Gastroesophageal sphincter (tissue), 3 donors: ENCODE measurements around the gene SF1.

Source experiments
- EP300 ChIP-seq: sonication (generic); formaldehyde crosslinking; IDR thresholded peaks from one replicate; pipeline ENCODE4 v1.6.1; 2017; ENCODE audit warnings: antibody characterized with exemption, mild to moderate bottlenecking
- POLR2A ChIP-seq, 2 donors: fragments of 450-650 bp; IDR thresholded peaks; one replicate each; pipeline ENCODE4 v1.6.1; 2017; ENCODE audit warnings: antibody characterized with exemption in 2 of 2, mild to moderate bottlenecking in 2 of 2, moderate library complexity in 1 of 2
- POLR2AphosphoS5 ChIP-seq: sonication (generic); formaldehyde crosslinking; IDR thresholded peaks from one replicate; pipeline ENCODE4 v1.6.1; 2017; ENCODE audit warnings: antibody characterized with exemption
- TF ChIP-seq, protein P1 (sequence below), 4 experiments: fragments of 200-600 bp in 2 of 4; fragments of 450-650 bp in 2 of 4; sonication (generic) in 1 of 4; IDR thresholded peaks; one replicate each; pipeline ENCODE4 v1.5.1; 2017 to 2019; ENCODE audit warnings: antibody characterized with exemption in 4 of 4, mild to moderate bottlenecking in 2 of 4, moderate library complexity in 2 of 4

DNA sequence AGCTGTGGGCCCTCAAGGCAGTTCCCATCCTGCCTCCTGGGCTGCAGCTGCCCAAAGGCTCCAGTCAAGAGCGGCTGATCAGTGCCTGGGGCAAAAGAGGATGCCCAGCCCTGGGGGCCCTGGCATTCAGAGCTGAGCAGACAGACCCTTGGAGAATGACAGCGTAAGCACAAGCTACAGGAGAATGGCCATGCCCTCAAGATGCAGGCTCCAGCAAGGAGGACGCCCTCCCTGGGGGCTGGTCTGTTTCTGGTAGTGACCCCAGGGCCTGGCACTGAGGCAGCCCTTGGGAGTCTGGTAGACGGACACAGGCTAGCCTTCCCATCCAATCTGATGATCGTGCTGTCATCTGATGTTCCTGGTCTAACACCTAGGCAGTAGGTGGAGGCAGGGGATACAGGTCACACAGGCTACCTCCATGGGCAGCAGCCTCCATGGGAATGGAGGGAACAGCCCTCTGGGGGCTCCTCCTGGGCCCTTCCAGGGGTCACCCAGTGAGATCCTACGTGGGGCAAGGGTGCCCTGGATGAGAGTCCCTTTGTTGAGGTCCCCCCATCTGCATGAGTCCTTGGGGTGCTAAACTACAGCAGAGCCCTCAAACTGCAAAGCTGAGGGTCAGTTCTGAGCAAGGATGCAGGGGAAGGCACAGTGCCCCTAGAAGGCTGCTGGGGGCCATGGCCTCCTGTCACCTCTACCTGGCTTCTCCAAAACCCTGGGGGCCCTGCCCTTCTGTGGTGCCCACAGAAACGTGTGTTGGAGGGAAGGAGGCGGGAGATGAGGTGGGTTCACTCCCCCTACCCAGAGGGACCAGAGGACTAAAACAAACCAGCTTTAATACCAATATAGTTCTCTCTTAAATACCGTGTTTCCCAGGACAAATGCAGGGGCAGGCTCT lies 10.2 kb upstream of the SF1 start:
- TF ChIP-seq POLR2A (IDR thresholded peaks at IDR 0.05), result no peak
- TF ChIP-seq, protein P1, sequence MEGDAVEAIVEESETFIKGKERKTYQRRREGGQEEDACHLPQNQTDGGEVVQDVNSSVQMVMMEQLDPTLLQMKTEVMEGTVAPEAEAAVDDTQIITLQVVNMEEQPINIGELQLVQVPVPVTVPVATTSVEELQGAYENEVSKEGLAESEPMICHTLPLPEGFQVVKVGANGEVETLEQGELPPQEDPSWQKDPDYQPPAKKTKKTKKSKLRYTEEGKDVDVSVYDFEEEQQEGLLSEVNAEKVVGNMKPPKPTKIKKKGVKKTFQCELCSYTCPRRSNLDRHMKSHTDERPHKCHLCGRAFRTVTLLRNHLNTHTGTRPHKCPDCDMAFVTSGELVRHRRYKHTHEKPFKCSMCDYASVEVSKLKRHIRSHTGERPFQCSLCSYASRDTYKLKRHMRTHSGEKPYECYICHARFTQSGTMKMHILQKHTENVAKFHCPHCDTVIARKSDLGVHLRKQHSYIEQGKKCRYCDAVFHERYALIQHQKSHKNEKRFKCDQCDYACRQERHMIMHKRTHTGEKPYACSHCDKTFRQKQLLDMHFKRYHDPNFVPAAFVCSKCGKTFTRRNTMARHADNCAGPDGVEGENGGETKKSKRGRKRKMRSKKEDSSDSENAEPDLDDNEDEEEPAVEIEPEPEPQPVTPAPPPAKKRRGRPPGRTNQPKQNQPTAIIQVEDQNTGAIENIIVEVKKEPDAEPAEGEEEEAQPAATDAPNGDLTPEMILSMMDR (IDR thresholded peaks at IDR 0.05), result no peak
- no peak for TF ChIP-seq EP300
- TF ChIP-seq POLR2AphosphoS5, result no peak
